Measurements from ENCODE around the gene SNAP29.
"Not testable (repeated sequence)": the region's sequence is repeated elsewhere in the genome, so short reads cannot be mapped to it uniquely, and the experiment has no call there.

The SNAP29 gene

GRCh38 chr22:20903093-20903492 is 44.3 kb downstream of the SNAP29 start:
- Histone ChIP-seq H3K4me3 (ENCODE audit: extremely low read depth, insufficient read depth, low read length, poor library complexity, severe bottlenecking) (no peak overlapping the region), H3K27ac (ENCODE audit: low read depth, low read length, severe bottlenecking) (no peak overlapping the region), H3K36me3 (ENCODE audit: control insufficient read depth, insufficient read depth, low read length) (no peaks in the 10 kb centered on the region), H3K4me1 (ENCODE audit: control insufficient read depth, insufficient read depth, low read length, poor library complexity, severe bottlenecking) (no peaks in the 10 kb centered on the region), H3K9me3 (ENCODE audit: control insufficient read depth, low read length) (no peaks in the 10 kb centered on the region)
- WGBS, 2 experiments (ENCODE audit: insufficient coverage in 2 of 2), result 100% methylated on average over 2 of the region's 2 CpGs

- no peaks in the 10 kb centered on the region for H3K9me3 ChIP-seq (ENCODE audit: control insufficient read depth, low read length)
- H3K4me3 ChIP-seq (ENCODE audit: extremely low read depth, insufficient read depth, low read length, poor library complexity, severe bottlenecking), result no peak overlapping the region
- H3K27ac ChIP-seq (ENCODE audit: low read depth, low read length, severe bottlenecking), result no peak overlapping the region
- H3K4me1 ChIP-seq (ENCODE audit: control insufficient read depth, insufficient read depth, low read length, poor library complexity, severe bottlenecking), result no peaks in the 10 kb centered on the region
- WGBS, 2 experiments (ENCODE audit: insufficient coverage in 2 of 2), result 92 to 95% methylated on average over 6 to 7 of the region's 7 CpGs
- H3K36me3 ChIP-seq (ENCODE audit: control insufficient read depth, insufficient read depth, low read length), result no peaks in the 10 kb centered on the region
Measured at GRCh38 chr22:20904008-20904979, 45.5 kb downstream of the SNAP29 start.

GRCh38 chr22:20904980-20905355 is 46.2 kb downstream of the SNAP29 start:
- WGBS, 2 experiments (ENCODE audit: insufficient coverage in 2 of 2), result no CpG with 5 or more reads among the region's 3 CpGs
- H3K27ac ChIP-seq (ENCODE audit: low read depth, low read length, severe bottlenecking), result no peak overlapping the region
- H3K4me1 ChIP-seq (ENCODE audit: control insufficient read depth, insufficient read depth, low read length, poor library complexity, severe bottlenecking), result no peaks in the 10 kb centered on the region

GRCh38 chr22:20905415-20906386 is 46.9 kb downstream of the SNAP29 start:
- H3K4me3 ChIP-seq (ENCODE audit: extremely low read depth, insufficient read depth, low read length, poor library complexity, severe bottlenecking), result no peak overlapping the region
- H3K36me3 ChIP-seq (ENCODE audit: control insufficient read depth, insufficient read depth, low read length), result no peaks in the 10 kb centered on the region
- H3K9me3 ChIP-seq (ENCODE audit: control insufficient read depth, low read length), result no peaks in the 10 kb centered on the region
- no peak overlapping the region for H3K27ac ChIP-seq (ENCODE audit: low read depth, low read length, severe bottlenecking)
- H3K4me1 ChIP-seq (ENCODE audit: control insufficient read depth, insufficient read depth, low read length, poor library complexity, severe bottlenecking), result no peaks in the 10 kb centered on the region
- 77% methylated on average over 4 of the region's 4 CpGs; no CpG with 5 or more reads in 1 of the 2 experiments for WGBS, 2 experiments (ENCODE audit: insufficient coverage in 2 of 2)

More at GRCh38 chr22:20904980-20905355, 46.2 kb downstream of the SNAP29 start:
- Histone ChIP-seq H3K4me3 (ENCODE audit: extremely low read depth, insufficient read depth, low read length, poor library complexity, severe bottlenecking) (no peak overlapping the region), H3K9me3 (ENCODE audit: control insufficient read depth, low read length) (no peaks in the 10 kb centered on the region), H3K36me3 (ENCODE audit: control insufficient read depth, insufficient read depth, low read length) (no peaks in the 10 kb centered on the region)

GRCh38 chr22:20906387-20906767 is 47.6 kb downstream of the SNAP29 start:
- Histone ChIP-seq H3K9me3 (ENCODE audit: control insufficient read depth, low read length) (no peaks in the 10 kb centered on the region), H3K36me3 (ENCODE audit: control insufficient read depth, insufficient read depth, low read length) (no peaks in the 10 kb centered on the region), H3K4me3 (ENCODE audit: extremely low read depth, insufficient read depth, low read length, poor library complexity, severe bottlenecking) (no peak overlapping the region), H3K4me1 (ENCODE audit: control insufficient read depth, insufficient read depth, low read length, poor library complexity, severe bottlenecking) (no peaks in the 10 kb centered on the region), H3K27ac (ENCODE audit: low read depth, low read length, severe bottlenecking) (no peak overlapping the region)
- WGBS, 2 experiments (ENCODE audit: insufficient coverage in 2 of 2), result no CpG with 5 or more reads among the region's 3 CpGs

GRCh38 chr22:20908717-20909116 is 49.9 kb downstream of the SNAP29 start:
- not testable (repeated sequence) for H3K36me3 ChIP-seq (ENCODE audit: control insufficient read depth, insufficient read depth, low read length); H3K9me3 ChIP-seq (ENCODE audit: control insufficient read depth, low read length); H3K4me1 ChIP-seq (ENCODE audit: control insufficient read depth, insufficient read depth, low read length, poor library complexity, severe bottlenecking); H3K27ac ChIP-seq (ENCODE audit: low read depth, low read length, severe bottlenecking); H3K4me3 ChIP-seq (ENCODE audit: extremely low read depth, insufficient read depth, low read length, poor library complexity, severe bottlenecking)
- WGBS, 2 experiments (ENCODE audit: insufficient coverage in 2 of 2), result 79 to 92% methylated on average over 3 to 4 of the region's 5 CpGs

- no peak overlapping the region for H3K27ac ChIP-seq (ENCODE audit: low read depth, low read length, severe bottlenecking)
- H3K4me1 ChIP-seq (ENCODE audit: control insufficient read depth, insufficient read depth, low read length, poor library complexity, severe bottlenecking), result no peaks in the 10 kb centered on the region
- no peaks in the 10 kb centered on the region for H3K9me3 ChIP-seq (ENCODE audit: control insufficient read depth, low read length)
- 92 to 100% methylated on average over 3 to 6 of the region's 6 CpGs for WGBS, 2 experiments (ENCODE audit: insufficient coverage in 2 of 2)
- no peaks in the 10 kb centered on the region for H3K36me3 ChIP-seq (ENCODE audit: control insufficient read depth, insufficient read depth, low read length)
- no peak overlapping the region for H3K4me3 ChIP-seq (ENCODE audit: extremely low read depth, insufficient read depth, low read length, poor library complexity, severe bottlenecking)
Measured at GRCh38 chr22:20909543-20910303, 50.9 kb downstream of the SNAP29 start.

- H3K36me3 ChIP-seq (ENCODE audit: control insufficient read depth, insufficient read depth, low read length), result no peaks in the 10 kb centered on the region
- WGBS, 2 experiments (ENCODE audit: insufficient coverage in 2 of 2), result 84 to 91% methylated on average over 5 to 6 of the region's 6 CpGs
- H3K4me1 ChIP-seq (ENCODE audit: control insufficient read depth, insufficient read depth, low read length, poor library complexity, severe bottlenecking), result no peaks in the 10 kb centered on the region
- no peak overlapping the region for H3K4me3 ChIP-seq (ENCODE audit: extremely low read depth, insufficient read depth, low read length, poor library complexity, severe bottlenecking)
- no peak overlapping the region for H3K27ac ChIP-seq (ENCODE audit: low read depth, low read length, severe bottlenecking)
- H3K9me3 ChIP-seq (ENCODE audit: control insufficient read depth, low read length), result no peaks in the 10 kb centered on the region
Measured at GRCh38 chr22:20912494-20912893, 53.7 kb downstream of the SNAP29 start.

- H3K9me3 ChIP-seq (ENCODE audit: control insufficient read depth, low read length), result no peaks in the 10 kb centered on the region
- peak within 1 kb of the TSS; percentile 86 for H3K27ac ChIP-seq (ENCODE audit: low read depth, low read length, severe bottlenecking)
- H3K4me1 ChIP-seq (ENCODE audit: control insufficient read depth, insufficient read depth, low read length, poor library complexity, severe bottlenecking), result peaks cover 13% of the 10 kb centered on the region
- 0% methylated on average over 60 to 90 of the region's 92 CpGs for WGBS, 2 experiments (ENCODE audit: insufficient coverage in 2 of 2)
- H3K36me3 ChIP-seq (ENCODE audit: control insufficient read depth, insufficient read depth, low read length), result peaks cover 3% of the 10 kb centered on the region
- peak within 1 kb of the TSS; percentile 100 for H3K4me3 ChIP-seq (ENCODE audit: extremely low read depth, insufficient read depth, low read length, poor library complexity, severe bottlenecking)
Measured at GRCh38 chr22:20916916-20917810, 58.4 kb downstream of the SNAP29 start, which contains the start of gene CRKL. Gene CRKL (plus strand): TSS chr22:20917407. CDS start chr22:20917935, 528 bp downstream.

Data from mesodermal cell (in vitro differentiated cells).